Measurements from ENCODE around the gene TMEM247. TPM values are rescaled to one million over a fixed set of nuclear protein-coding genes. Genes with fewer than 3 reads are reported as not detected.

TMEM247 gene
- total RNA-seq, 1 donor from 2014 or later: not detected

- no peak for DNase-seq (ENCODE audit: low spot score, unreplicated experiment)
- TF ChIP-seq CTCF (IDR thresholded peaks at IDR 0.05; ENCODE audit: unreplicated experiment): no peak
- H3K27me3 Mint-ChIP-seq: peaks cover 30% of the 10 kb centered on the region
- H3K9me3 Mint-ChIP-seq (ENCODE audit: low read depth): no peaks in the 10 kb centered on the region
- H3K4me3 Mint-ChIP-seq (ENCODE audit: low read depth): no peak overlapping the region
- H3K27ac Mint-ChIP-seq: no peak overlapping the region
- H3K4me1 Mint-ChIP-seq (ENCODE audit: low read depth): peaks cover 6% of the 10 kb centered on the region
- no peaks in the 10 kb centered on the region for H3K36me3 Mint-ChIP-seq (ENCODE audit: insufficient read depth)
These were observed 25.5 kb downstream of the TMEM247 start for GRCh38 chr2:46504685-46505471.

GRCh38 chr2:46505472-46505783 is 26.1 kb downstream of the TMEM247 start:
- Mint-ChIP-seq H3K36me3 (ENCODE audit: insufficient read depth) (no peaks in the 10 kb centered on the region), H3K9me3 (ENCODE audit: low read depth) (no peaks in the 10 kb centered on the region), H3K4me3 (ENCODE audit: low read depth) (no peak overlapping the region), H3K4me1 (ENCODE audit: low read depth) (peaks cover 1% of the 10 kb centered on the region), H3K27me3 (peaks cover 26% of the 10 kb centered on the region), H3K27ac (no peak overlapping the region)
- DNase-seq (ENCODE audit: low spot score, unreplicated experiment): no peak
- no peak for TF ChIP-seq CTCF (IDR thresholded peaks at IDR 0.05; ENCODE audit: unreplicated experiment)

- TF ChIP-seq CTCF (IDR thresholded peaks at IDR 0.05; ENCODE audit: unreplicated experiment): no peak
- Mint-ChIP-seq H3K9me3 (ENCODE audit: low read depth) (no peaks in the 10 kb centered on the region), H3K4me3 (ENCODE audit: low read depth) (no peak overlapping the region), H3K27me3 (peaks cover 26% of the 10 kb centered on the region), H3K36me3 (ENCODE audit: insufficient read depth) (no peaks in the 10 kb centered on the region), H3K27ac (no peak overlapping the region), H3K4me1 (ENCODE audit: low read depth) (peaks cover 1% of the 10 kb centered on the region)
- no peak for DNase-seq (ENCODE audit: low spot score, unreplicated experiment)
These were observed 26.9 kb downstream of the TMEM247 start for GRCh38 chr2:46506131-46506706.

- H3K27me3 Mint-ChIP-seq: peaks cover 20% of the 10 kb centered on the region
- H3K4me1 Mint-ChIP-seq (ENCODE audit: low read depth): no peaks in the 10 kb centered on the region
- no peak overlapping the region for H3K27ac Mint-ChIP-seq
- no peaks in the 10 kb centered on the region for H3K9me3 Mint-ChIP-seq (ENCODE audit: low read depth)
- no peak for DNase-seq (ENCODE audit: low spot score, unreplicated experiment)
- H3K36me3 Mint-ChIP-seq (ENCODE audit: insufficient read depth): no peaks in the 10 kb centered on the region
- no peak overlapping the region for H3K4me3 Mint-ChIP-seq (ENCODE audit: low read depth)
- no peak for TF ChIP-seq CTCF (IDR thresholded peaks at IDR 0.05; ENCODE audit: unreplicated experiment)
These were observed 28.9 kb downstream of the TMEM247 start for GRCh38 chr2:46508312-46508711.

- H3K4me3 Mint-ChIP-seq (ENCODE audit: low read depth): no peak overlapping the region
- no peaks in the 10 kb centered on the region for H3K9me3 Mint-ChIP-seq (ENCODE audit: low read depth)
- no peaks in the 10 kb centered on the region for H3K4me1 Mint-ChIP-seq (ENCODE audit: low read depth)
- TF ChIP-seq CTCF (IDR thresholded peaks at IDR 0.05; ENCODE audit: unreplicated experiment): no peak
- no peaks in the 10 kb centered on the region for H3K36me3 Mint-ChIP-seq (ENCODE audit: insufficient read depth)
- peaks cover 20% of the 10 kb centered on the region for H3K27me3 Mint-ChIP-seq
- no peak overlapping the region for H3K27ac Mint-ChIP-seq
- no peak for DNase-seq (ENCODE audit: low spot score, unreplicated experiment)
These were observed 29.4 kb downstream of the TMEM247 start for GRCh38 chr2:46508759-46509158.
